Activated B cell treated with CpG ODN at 0.5 μM for 24 hours (primary cell): ENCODE data around the gene CGN. TPM values are rescaled to one million over a fixed set of nuclear protein-coding genes. Genes with fewer than 3 reads are reported as not detected.

Experiments
- ATAC-seq: fragments of 200-7000 bp; cut with Tn5 transposase; one replicate; pipeline ENCODE4 v1.10.0; 2021; ENCODE audit warnings: low read depth, mild to moderate bottlenecking, moderate library complexity
- CTCF ChIA-PET: fragments of 350-600 bp; sonication (Branson Sonifier 250); formaldehyde crosslinking; loops from one replicate; lab custom pipeline; 2021; ENCODE audit warnings: antibody characterized with exemption; lab: Charles Lee
- POLR2A ChIA-PET: fragments of 350-600 bp; sonication (Branson Sonifier 250); formaldehyde crosslinking; loops from one replicate; lab custom pipeline; 2021; ENCODE audit warnings: antibody characterized with exemption; lab: Charles Lee
- DNase-seq: peaks from one replicate; pipeline ENCODE4 v3.0.0; 2022
- H3K27ac Mint-ChIP-seq: one replicate; pipeline ENCODE4 v1.8.0; 2020; ENCODE audit warnings: mixed read lengths
- H3K27me3 Mint-ChIP-seq: one replicate; pipeline ENCODE4 v1.8.0; 2021; ENCODE audit warnings: mixed read lengths
- H3K36me3 Mint-ChIP-seq: one replicate; pipeline ENCODE4 v1.8.0; 2021; ENCODE audit warnings: low read depth, mixed read lengths
- H3K4me1 Mint-ChIP-seq: one replicate; pipeline ENCODE4 v1.8.0; 2021; ENCODE audit warnings: mixed read lengths
- H3K4me3 Mint-ChIP-seq: one replicate; pipeline ENCODE4 v1.8.0; 2020; ENCODE audit warnings: mild to moderate bottlenecking, mixed read lengths
- H3K9me3 Mint-ChIP-seq: one replicate; pipeline ENCODE4 v1.8.0; 2020; ENCODE audit warnings: mixed read lengths
- CTCF ChIP-seq: fragments of 200-600 bp; IDR thresholded peaks from one replicate; pipeline ENCODE4 v1.8.0; 2022; ENCODE audit warnings: antibody characterized with exemption, mild to moderate bottlenecking
- intact Hi-C: fragments of 100-400 bp; cut with micrococcal nuclease; formaldehyde crosslinking; loops from one replicate; pipeline ENCODE4 v1.15.1; 2024
- total RNA-seq: library from RNA; stranded (reverse); gene quantifications from 2 replicates; pipeline ENCODE4 v1.2.3, GENCODE V29; 2022

The CGN gene
- total RNA-seq, 1 donor from 2014 or later, result 0.22 TPM

- ATAC-seq (no peak), DNase-seq (no peak)
- intact Hi-C loops, result loop anchor here (5.0 kb wide), 1 partner anchor 49 kb away; no protein-coding TSS in a partner anchor
- H3K4me1 Mint-ChIP-seq, result no peaks in the 10 kb centered on the region
- H3K27ac Mint-ChIP-seq, result no peak overlapping the region
- no peaks in the 10 kb centered on the region for H3K9me3 Mint-ChIP-seq
- H3K36me3 Mint-ChIP-seq, result no peaks in the 10 kb centered on the region
- ChIA-PET CTCF (no interaction called here), POLR2A (no interaction called here)
- no peak overlapping the region for H3K4me3 Mint-ChIP-seq
- no peak for TF ChIP-seq CTCF
- H3K27me3 Mint-ChIP-seq, result peaks cover 3% of the 10 kb centered on the region
These were observed 19.5 kb upstream of the CGN start for GRCh38 chr1:151491641-151492040.

DNA sequence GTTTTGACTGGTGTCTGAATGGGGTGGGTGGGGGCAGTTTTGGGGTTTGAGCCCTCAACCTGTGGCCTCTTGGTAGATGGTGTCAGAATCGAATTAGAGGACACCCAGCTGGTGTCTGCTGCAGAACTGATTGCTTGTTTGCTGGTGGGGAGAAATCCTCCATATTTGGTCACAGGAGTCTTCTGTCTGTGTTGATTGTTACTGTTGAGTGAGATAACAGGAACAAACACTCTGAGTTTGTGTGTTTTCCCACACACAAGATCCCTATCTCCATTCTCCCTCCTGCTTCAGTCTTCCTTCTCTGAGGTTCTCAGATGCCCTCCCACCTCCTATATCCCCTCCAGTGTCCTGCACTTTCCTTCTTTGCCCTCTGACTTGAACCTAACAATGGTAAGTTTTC lies 19.1 kb upstream of the CGN start:
- DNase-seq (no peak), ATAC-seq (no peak)
- no peaks in the 10 kb centered on the region for H3K4me1 Mint-ChIP-seq
- CTCF ChIA-PET, result no interaction called here
- no peak overlapping the region for H3K27ac Mint-ChIP-seq
- TF ChIP-seq CTCF, result no peak
- peaks cover 3% of the 10 kb centered on the region for H3K27me3 Mint-ChIP-seq
- POLR2A ChIA-PET, result no interaction called here
- intact Hi-C loops, result loop anchor here (5.0 kb wide), 1 partner anchor 50 kb away; no protein-coding TSS in a partner anchor
- no peak overlapping the region for H3K4me3 Mint-ChIP-seq
- H3K36me3 Mint-ChIP-seq, result no peaks in the 10 kb centered on the region
- no peaks in the 10 kb centered on the region for H3K9me3 Mint-ChIP-seq

DNA sequence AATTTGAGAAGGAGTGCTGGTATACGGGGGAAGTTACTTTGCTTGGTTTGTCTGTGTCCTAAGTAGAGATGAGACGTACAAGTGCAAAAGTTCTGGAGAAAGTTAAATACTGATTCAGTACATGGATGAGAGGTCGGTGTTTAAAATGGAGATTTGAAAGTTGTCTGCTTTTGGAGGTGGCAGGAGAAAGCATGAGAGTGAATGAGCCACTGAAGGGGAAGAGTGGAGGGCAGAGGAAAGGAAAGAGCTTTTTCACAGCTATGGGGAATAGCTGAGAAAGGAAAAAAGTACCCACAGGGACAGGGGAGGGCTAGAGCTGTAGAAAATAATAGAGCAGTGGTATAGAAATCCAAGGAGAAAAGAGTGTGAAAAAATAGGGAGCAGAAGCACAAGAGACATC lies 18.1 kb upstream of the CGN start:
- no peak for ATAC-seq

GRCh38 chr1:151494741-151495281 lies 16.4 kb upstream of the CGN start:
- CTCF ChIA-PET, result no interaction called here
- H3K4me3 Mint-ChIP-seq, result no peak overlapping the region
- intact Hi-C loops, result loop anchor here (5.0 kb wide), 1 partner anchor 53 kb away; no protein-coding TSS in a partner anchor
- POLR2A ChIA-PET, result no interaction called here
- DNase-seq (no peak), ATAC-seq (no peak)
- H3K36me3 Mint-ChIP-seq, result no peaks in the 10 kb centered on the region
- H3K27me3 Mint-ChIP-seq, result peaks cover 3% of the 10 kb centered on the region
- H3K27ac Mint-ChIP-seq, result no peak overlapping the region
- TF ChIP-seq CTCF, result no peak
- H3K4me1 Mint-ChIP-seq, result no peaks in the 10 kb centered on the region
- no peaks in the 10 kb centered on the region for H3K9me3 Mint-ChIP-seq

More for the DNA sequence above, 18.1 kb upstream of the CGN start:
- Mint-ChIP-seq H3K27ac (no peak overlapping the region), H3K4me1 (no peaks in the 10 kb centered on the region), H3K27me3 (peaks cover 3% of the 10 kb centered on the region), H3K4me3 (no peak overlapping the region), H3K36me3 (no peaks in the 10 kb centered on the region), H3K9me3 (no peaks in the 10 kb centered on the region)
- ChIA-PET CTCF (no interaction called here), POLR2A (no interaction called here)
- no peak for DNase-seq
- TF ChIP-seq CTCF, result no peak
- intact Hi-C loops, result loop anchor here (5.0 kb wide), 1 partner anchor 51 kb away; no protein-coding TSS in a partner anchor

DNA sequence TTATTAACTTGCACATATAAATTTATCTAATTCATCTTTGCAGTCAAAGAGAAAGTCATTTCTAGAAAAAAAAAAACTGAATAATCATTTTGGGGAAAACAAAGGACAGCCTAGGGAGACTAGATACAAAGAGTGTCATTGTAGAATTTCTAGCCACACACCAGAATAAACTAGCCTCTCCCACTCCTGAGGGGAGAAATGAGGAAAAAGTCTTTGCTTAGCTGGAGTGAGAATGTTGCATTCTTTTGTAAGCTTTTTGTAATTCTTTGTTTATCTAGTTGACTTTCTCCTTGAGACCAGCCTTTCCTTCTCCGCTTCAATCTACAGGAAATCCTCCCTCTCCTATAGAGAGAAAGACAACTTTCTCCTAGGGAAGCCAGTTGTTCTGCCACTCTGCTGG lies 15.9 kb upstream of the CGN start:
- Mint-ChIP-seq H3K4me1 (no peaks in the 10 kb centered on the region), H3K27me3 (peaks cover 3% of the 10 kb centered on the region), H3K9me3 (no peaks in the 10 kb centered on the region), H3K36me3 (no peaks in the 10 kb centered on the region), H3K4me3 (no peak overlapping the region), H3K27ac (no peak overlapping the region)
- intact Hi-C loops, result no loop called here
- ATAC-seq (no peak), DNase-seq (no peak)
- ChIA-PET POLR2A (no interaction called here), CTCF (no interaction called here)
- TF ChIP-seq CTCF, result no peak
